ES-I3 (cell line): ENCODE data around the gene NR6A1.

Source experiments
- H3K36me3 ChIP-seq: 2 replicates; pipeline ENCODE4 v1.6.1; 2013; ENCODE audit warnings: mild to moderate bottlenecking, low read length, control low read depth, moderate library complexity; ENCODE audit not compliant: insufficient read depth
- H3K4me1 ChIP-seq: 2 replicates; pipeline ENCODE4 v1.6.1; 2013; ENCODE audit warnings: mild to moderate bottlenecking, control low read depth, low read length; ENCODE audit not compliant: insufficient read depth
- H3K9ac ChIP-seq: 2 replicates; pipeline ENCODE4 v1.6.1; 2013; ENCODE audit warnings: low read depth, mild to moderate bottlenecking, low read length, moderate library complexity
- H3K9me3 ChIP-seq: 2 replicates; pipeline ENCODE4 v1.6.1; 2013; ENCODE audit warnings: mild to moderate bottlenecking, low read length, moderate library complexity; ENCODE audit not compliant: control insufficient read depth, insufficient read depth

NR6A1 gene

GRCh38 chr9:124696101-124696500, 75.0 kb downstream of the NR6A1 start:
- no peaks in the 10 kb centered on the region for H3K36me3 ChIP-seq
- peaks cover 34% of the 10 kb centered on the region for H3K4me1 ChIP-seq
- no peaks in the 10 kb centered on the region for H3K9me3 ChIP-seq
- H3K9ac ChIP-seq, result no peak overlapping the region

GRCh38 chr9:124695280-124695890, 75.7 kb downstream of the NR6A1 start:
- Histone ChIP-seq H3K9me3 (no peaks in the 10 kb centered on the region), H3K36me3 (no peaks in the 10 kb centered on the region), H3K4me1 (peaks cover 34% of the 10 kb centered on the region), H3K9ac (no peak overlapping the region)

GRCh38 chr9:124694414-124695279, 76.5 kb downstream of the NR6A1 start:
- H3K4me1 ChIP-seq, result peaks cover 34% of the 10 kb centered on the region
- no peak overlapping the region for H3K9ac ChIP-seq
- H3K9me3 ChIP-seq, result no peaks in the 10 kb centered on the region
- no peaks in the 10 kb centered on the region for H3K36me3 ChIP-seq

- H3K4me1 ChIP-seq, result peaks cover 29% of the 10 kb centered on the region
- H3K9ac ChIP-seq, result no peak overlapping the region
- H3K9me3 ChIP-seq, result no peaks in the 10 kb centered on the region
- H3K36me3 ChIP-seq, result no peaks in the 10 kb centered on the region
Measured at GRCh38 chr9:124693403-124693802, 77.7 kb downstream of the NR6A1 start.

- peaks cover 3% of the 10 kb centered on the region for H3K4me1 ChIP-seq
- H3K9ac ChIP-seq, result no peak overlapping the region
- H3K9me3 ChIP-seq, result no peaks in the 10 kb centered on the region
- peaks cover 6% of the 10 kb centered on the region; the same call in 1 of the 2 replicates for H3K36me3 ChIP-seq
Measured at GRCh38 chr9:124688238-124688904, 82.7 kb downstream of the NR6A1 start.

GRCh38 chr9:124686918-124687317, 84.2 kb downstream of the NR6A1 start:
- Histone ChIP-seq H3K36me3 (peaks cover 6% of the 10 kb centered on the region; the same call in 1 of the 2 replicates), H3K9ac (no peak overlapping the region), H3K9me3 (no peaks in the 10 kb centered on the region), H3K4me1 (no peaks in the 10 kb centered on the region)

- Histone ChIP-seq H3K9me3 (no peaks in the 10 kb centered on the region), H3K4me1 (no peaks in the 10 kb centered on the region), H3K36me3 (peaks cover 6% of the 10 kb centered on the region; the same call in 1 of the 2 replicates), H3K9ac (no peak overlapping the region)
Measured at GRCh38 chr9:124685217-124685616, 85.9 kb downstream of the NR6A1 start.

GRCh38 chr9:124684169-124684568, 86.9 kb downstream of the NR6A1 start:
- Histone ChIP-seq H3K4me1 (no peaks in the 10 kb centered on the region), H3K36me3 (peaks cover 6% of the 10 kb centered on the region; the same call in 1 of the 2 replicates), H3K9me3 (no peaks in the 10 kb centered on the region), H3K9ac (no peak overlapping the region)

- H3K4me1 ChIP-seq, result no peaks in the 10 kb centered on the region
- H3K9ac ChIP-seq, result no peak overlapping the region
- peaks cover 6% of the 10 kb centered on the region; the same call in 1 of the 2 replicates for H3K36me3 ChIP-seq
- no peaks in the 10 kb centered on the region for H3K9me3 ChIP-seq
Measured at GRCh38 chr9:124683043-124683442, 88.1 kb downstream of the NR6A1 start.

- Histone ChIP-seq H3K9me3 (no peaks in the 10 kb centered on the region), H3K36me3 (peaks cover 6% of the 10 kb centered on the region; the same call in 1 of the 2 replicates), H3K4me1 (no peaks in the 10 kb centered on the region), H3K9ac (no peak overlapping the region)
Measured at GRCh38 chr9:124680714-124681390, 90.3 kb downstream of the NR6A1 start.

GRCh38 chr9:124680049-124680448, 91.1 kb downstream of the NR6A1 start:
- Histone ChIP-seq H3K4me1 (no peaks in the 10 kb centered on the region), H3K9me3 (no peaks in the 10 kb centered on the region), H3K9ac (no peak overlapping the region), H3K36me3 (peaks cover 6% of the 10 kb centered on the region; the same call in 1 of the 2 replicates)

- Histone ChIP-seq H3K36me3 (no peaks in the 10 kb centered on the region), H3K4me1 (no peaks in the 10 kb centered on the region), H3K9me3 (no peaks in the 10 kb centered on the region), H3K9ac (no peak overlapping the region)
Measured at GRCh38 chr9:124676159-124676551, 95.0 kb downstream of the NR6A1 start.

GRCh38 chr9:124675261-124676158, 95.6 kb downstream of the NR6A1 start:
- Histone ChIP-seq H3K9me3 (no peaks in the 10 kb centered on the region), H3K9ac (no peak overlapping the region), H3K4me1 (no peaks in the 10 kb centered on the region), H3K36me3 (no peaks in the 10 kb centered on the region)
